ENCODE measurements around the gene AGL.

- no peak for TF ChIP-seq CTCF (conservative IDR thresholded peaks at IDR 0.05; ENCODE audit: low read length)
- TF ChIP-seq EZH2phosphoT487 (IDR thresholded peaks at IDR 0.05; ENCODE audit: borderline replicate concordance, low read depth, low read length) = no peak
These were observed 107.7 kb downstream of the AGL start for GRCh38 chr1:99957818-99958217.

Measured in OCI-LY7 (cell line).